HCT116 (cell line): ENCODE measurements around the gene LHFPL6.

Experiments
- ELF1 ChIP-seq: IDR thresholded peaks from 2 replicates; pipeline ENCODE4 v1.6.1; 2012; ENCODE audit warnings: low read depth, borderline replicate concordance
- EZH2 ChIP-seq: fragments of 200-600 bp; sonication (generic); IDR thresholded peaks from 2 replicates; pipeline ENCODE4 v1.6.1; 2017; ENCODE audit warnings: antibody characterized with exemption, mixed run types
- POLR2AphosphoS5 ChIP-seq: IDR thresholded peaks from 2 replicates; pipeline ENCODE4 v1.6.1; 2011; ENCODE audit warnings: mild to moderate bottlenecking, low read depth, low read length, moderate library complexity

DNA sequence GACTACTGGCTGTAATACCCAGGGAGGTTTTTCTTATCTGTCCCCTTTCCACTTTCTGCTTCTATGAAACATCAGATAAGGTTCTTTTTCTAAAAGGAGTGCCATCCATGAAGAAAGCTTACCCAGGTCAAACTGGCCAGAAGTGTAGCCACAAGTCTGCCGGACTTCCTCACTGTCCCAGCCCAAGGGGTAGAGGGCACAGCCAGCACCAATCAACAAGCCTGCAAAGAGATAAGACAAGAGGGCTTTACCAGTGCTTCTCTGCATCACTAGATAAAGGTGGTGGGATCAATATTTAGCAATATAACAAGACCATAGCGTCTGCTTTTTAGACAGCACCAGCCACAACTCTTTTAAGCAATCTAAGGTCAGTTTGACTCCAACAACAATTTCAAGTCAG lies 224.7 kb downstream of the LHFPL6 start:
- TF ChIP-seq ELF1 (no peak), EZH2 (no peak), POLR2AphosphoS5 (no peak)
